GM19438 (cell line): ENCODE data around the gene FBXO24.
A peak's percentile ranks its signal among the peaks of the same experiment; 100 is the strongest.

Experiments used
- ATAC-seq: cut with Tn5 transposase; IDR thresholded peaks from one replicate; pipeline ENCODE4 v1.9.1; 2021; ENCODE audit warnings: low read depth; ENCODE audit not compliant: unreplicated experiment

Gene FBXO24

DNA sequence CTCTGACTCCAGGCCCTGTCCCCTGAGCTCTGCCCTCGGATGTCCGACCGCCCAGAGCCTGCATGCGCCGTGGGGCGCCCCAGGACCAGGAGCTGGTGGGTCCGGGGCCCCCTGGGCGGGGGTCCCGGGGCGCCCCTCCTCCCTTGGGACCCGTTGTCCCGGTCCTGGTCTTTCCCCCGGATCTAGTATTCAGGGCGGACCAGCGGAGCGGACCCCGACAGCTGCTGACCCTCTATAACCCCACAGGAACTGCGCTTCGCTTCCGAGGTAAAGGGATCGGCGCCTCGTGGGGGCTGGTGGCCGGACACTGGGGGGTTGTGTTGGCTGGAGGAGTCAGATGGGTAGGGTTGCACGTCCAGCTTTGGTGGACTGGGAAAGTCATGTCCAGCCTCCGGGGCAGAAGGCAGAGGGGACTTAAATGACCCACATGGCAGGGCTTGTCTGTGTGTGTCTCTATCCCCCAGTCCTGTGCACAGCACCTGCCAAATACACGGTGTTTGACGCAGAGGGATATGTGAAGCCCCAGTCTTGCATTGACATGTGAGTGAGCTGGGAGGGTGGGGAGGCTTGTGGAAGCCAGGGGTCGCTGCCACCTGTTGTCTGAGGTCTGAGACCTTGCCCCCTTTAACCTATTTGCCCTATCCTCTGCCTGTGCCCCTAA lies 26.7 kb downstream of the FBXO24 start:
- peak; percentile 9 for ATAC-seq

DNA sequence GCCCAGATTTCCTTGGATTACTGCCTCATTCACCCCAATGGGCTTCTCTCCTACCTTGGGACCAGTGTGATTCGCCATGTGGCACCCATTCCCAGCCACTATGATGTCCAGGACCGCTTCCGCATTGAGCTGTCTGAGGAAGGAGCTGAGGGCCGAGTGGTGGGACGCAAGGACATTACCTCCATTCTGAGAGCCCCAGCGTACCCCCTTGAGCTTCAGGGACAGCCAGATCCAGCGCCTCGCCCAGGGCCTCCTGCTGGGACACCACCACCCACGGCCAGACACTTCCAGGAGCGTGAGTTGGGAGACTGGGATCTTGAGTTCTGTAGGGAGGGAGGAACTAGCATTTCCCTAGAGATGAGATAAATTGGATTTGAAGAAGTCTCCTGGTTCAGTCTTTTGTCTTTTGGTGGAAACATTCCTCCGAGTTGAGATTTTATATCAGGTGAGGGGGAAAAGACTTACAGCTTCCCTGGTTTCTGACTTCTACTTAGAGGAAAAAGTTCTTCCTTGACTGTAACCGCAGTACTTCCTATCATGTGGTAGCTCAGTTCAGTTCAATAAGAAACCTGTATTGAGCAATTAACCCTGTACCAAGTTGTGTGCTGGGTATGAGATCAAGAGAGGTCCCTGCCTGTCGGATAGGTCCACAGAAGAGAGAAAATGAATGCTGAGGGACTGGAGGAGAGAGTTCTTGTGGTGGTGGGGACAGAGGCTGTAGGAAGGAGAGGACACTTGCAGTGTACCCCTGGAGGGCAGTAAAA lies 27.5 kb downstream of the FBXO24 start:
- ATAC-seq = no peak

- ATAC-seq = no peak
These were observed 28.3 kb downstream of the FBXO24 start for GRCh38 chr7:100614308-100614861.

- ATAC-seq = no peak
These were observed 34.1 kb downstream of the FBXO24 start for GRCh38 chr7:100620239-100620638.

DNA sequence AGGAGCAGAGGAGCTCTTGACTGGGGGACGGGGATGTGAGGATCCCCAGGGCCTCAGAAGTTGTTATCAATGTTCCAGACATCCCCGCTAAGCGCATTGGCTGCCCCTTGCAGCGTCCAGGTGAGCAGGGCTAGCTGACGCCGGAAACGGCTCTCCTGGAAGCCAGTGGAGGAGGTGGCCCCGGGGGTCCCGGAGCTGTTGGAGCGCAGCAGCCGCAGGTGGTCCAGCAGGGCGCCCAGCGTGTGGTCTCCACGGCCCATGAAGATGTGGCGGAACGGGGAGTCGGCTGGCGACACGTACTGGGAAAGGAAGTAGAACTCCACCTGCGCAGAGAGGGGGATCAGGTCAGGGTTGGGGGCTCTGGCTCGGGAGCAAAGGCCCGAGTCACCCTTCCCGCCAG lies 34.7 kb downstream of the FBXO24 start:
- ATAC-seq = no peak

DNA sequence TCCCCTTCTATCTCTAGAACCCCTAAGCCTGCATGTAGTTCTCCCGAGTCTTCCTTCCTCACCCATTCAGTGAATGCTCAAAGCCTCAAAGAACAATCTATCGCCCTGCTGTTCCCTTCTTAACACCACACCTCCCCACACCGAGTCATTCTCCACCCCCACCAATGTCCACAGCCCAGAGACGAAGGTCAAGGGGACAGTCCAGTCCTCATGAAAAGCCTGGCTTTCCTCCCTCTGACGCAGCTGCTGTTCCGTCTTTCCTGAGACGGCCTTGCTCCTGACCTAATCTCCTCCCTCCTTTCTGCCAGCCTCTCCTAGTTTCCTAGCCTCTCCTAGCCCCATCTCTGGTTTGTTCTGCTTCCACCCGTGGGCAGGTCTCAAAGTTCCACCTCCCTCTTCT lies 35.4 kb downstream of the FBXO24 start:
- no peak for ATAC-seq

DNA sequence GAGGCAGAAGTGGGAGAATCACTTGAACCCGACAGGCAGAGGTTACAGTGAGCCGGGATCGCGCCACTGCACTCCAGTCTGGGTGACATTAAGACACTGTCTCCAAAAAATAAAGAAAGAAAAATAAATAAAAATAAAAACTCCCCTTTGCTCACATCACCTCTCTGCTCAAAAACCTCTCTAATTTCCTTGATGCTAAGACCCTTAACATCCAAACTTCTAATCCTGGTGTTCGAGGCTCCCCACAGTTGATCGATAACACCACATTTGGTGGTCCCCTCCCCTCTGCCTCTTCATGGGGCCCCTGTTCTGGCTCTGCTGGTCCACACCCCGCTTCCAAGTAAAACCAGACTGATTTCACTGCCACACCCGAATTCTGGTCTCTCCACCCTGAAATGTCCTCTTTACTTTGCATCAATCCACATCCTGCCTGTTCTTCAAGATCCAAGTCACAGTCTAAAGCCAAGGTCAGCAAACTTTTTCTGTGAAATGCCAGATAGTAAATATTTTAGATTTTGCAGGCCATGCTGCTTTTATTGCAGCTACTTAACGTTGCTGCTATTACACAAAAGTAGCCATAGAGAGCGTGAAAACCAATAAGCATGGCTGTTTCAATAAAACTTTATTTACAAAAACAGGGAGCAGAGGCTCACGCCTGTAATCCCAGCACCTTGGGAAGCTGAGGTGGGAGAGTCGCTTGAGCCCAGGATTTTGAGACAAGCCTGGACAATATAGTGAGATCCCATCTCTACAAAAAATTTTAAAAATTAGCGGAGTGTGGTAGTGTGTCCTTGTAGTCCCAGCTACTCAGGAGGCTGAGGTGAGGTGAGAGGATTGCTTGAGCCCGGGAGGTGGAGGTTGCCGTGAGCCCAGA lies 38.1 kb downstream of the FBXO24 start:
- ATAC-seq = no peak

DNA sequence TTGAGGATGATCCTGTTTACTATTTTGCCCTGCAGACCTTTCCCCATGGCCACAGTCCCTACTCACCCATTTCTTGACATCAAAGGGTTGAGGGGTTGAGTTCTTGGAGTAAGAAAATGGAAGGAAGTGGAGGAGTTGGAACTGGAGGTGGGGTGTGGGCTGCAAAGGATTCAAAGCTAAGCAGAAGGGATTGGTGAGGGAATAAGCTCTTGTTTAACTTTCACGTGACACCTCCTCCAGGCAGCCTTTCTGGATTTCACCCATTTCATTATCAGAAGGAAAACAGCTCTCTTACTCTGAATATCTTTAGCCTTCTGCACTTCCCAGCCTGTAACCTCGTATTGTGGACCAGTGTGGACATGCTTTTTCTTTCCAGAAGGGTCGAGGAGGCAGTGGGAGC lies 39.9 kb downstream of the FBXO24 start:
- no peak for ATAC-seq

- peak; percentile 94 for ATAC-seq
These were observed 40.6 kb downstream of the FBXO24 start for GRCh38 chr7:100626530-100627237.

GRCh38 chr7:100627238-100627549 lies 41.1 kb downstream of the FBXO24 start:
- no peak for ATAC-seq

GRCh38 chr7:100629117-100629716 lies 43.1 kb downstream of the FBXO24 start:
- no peak for ATAC-seq

DNA sequence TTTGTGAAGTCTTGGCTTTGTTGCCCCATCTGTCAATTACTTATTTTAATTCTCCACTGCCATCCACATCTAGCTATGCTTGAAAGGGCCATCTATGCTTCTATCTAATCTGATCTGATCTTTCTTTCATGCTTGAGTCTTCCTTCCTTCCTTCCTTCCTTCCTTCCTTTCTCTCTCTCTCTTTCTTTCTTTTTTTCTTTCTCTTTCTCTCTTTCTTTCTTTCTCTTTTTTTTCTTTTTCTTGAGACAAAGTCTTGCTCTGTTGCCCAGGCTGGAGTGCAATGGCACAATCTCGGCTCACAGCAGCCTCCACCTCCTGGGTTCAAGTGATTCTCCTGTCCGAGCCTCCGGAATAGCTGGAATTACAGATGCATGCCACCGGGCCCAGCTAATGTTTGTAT lies 43.9 kb downstream of the FBXO24 start:
- ATAC-seq = no peak

- ATAC-seq = peak; percentile 57
These were observed 47.0 kb downstream of the FBXO24 start for GRCh38 chr7:100632951-100633717.

- ATAC-seq = no peak
These were observed 53.9 kb downstream of the FBXO24 start for GRCh38 chr7:100639995-100640516.

GRCh38 chr7:100640517-100641440 lies 54.7 kb downstream of the FBXO24 start:
- no peak for ATAC-seq

DNA sequence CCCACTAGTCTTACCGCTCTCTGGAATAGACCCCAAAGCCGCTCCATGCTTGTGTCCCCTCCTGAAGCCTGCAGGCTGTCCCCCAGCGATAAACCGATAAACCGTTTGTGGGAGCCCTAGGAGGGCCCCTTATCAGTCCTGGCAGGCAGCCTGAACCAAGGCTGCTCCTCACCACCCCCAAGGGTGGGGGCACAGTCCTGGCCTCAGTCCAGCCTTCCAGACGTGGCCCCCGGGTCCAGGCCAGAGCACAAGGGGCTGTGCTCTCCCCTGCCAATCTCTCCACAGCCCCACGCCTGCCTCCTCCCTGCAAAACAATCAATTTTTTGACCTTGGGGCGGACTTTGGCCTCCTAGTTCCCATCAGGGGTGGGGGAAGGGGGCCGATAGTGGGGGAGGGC lies 55.3 kb downstream of the FBXO24 start, which contains the start of gene TFR2:
TFR2 (minus strand) TSS at position 90 of the 397 bp plus-strand sequence; CDS start at position 47, 43 bp downstream.
- no peak for ATAC-seq

DNA sequence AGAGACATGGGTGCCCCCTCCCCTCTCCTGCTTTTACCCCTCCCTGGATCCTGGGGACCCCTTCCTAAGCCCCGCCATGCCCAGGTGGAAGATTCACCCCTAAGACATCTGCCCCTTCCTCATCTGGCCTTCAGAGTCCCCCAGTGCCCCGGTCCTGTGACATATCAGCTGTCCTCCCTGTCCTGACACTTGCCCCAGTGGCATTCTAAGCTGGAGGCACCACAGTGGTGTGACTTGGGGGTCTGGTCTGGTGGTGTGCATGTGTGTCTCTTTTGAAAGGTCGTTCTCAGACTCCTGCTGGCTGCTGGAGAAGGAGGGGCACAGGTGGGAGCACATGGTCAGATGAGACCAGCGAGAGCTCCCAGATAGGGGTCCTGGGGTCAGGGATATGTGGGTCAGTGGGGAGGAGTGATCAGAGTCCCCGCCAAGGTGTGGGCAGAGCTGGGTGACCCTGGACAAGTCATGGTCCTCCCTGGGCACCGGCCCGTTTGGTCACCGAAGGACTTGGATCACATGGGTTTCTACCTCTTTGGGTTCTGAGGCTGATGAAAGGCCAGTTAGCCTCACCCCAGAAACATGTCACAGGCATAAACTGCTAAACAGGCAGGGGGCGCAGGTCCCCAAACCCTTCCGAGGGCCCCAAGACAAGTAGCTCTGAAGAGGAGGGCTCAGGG lies 55.9 kb downstream of the FBXO24 start:
- ATAC-seq = no peak
